H1 (cell line): Measurements from ENCODE around the gene MGAT2. TPM values are rescaled to one million over a fixed set of nuclear protein-coding genes. Genes with fewer than 3 reads are reported as not detected.

Experiments
- CTCF ChIA-PET: fragments of 300-600 bp; sonication (Branson Sonifier 250); formaldehyde crosslinking; loops from one replicate; lab custom pipeline; 2021; ENCODE audit not compliant: partially characterized antibody; lab: Charles Lee
- POLR2A ChIA-PET: fragments of 300-600 bp; sonication (Branson Sonifier 250); formaldehyde crosslinking; loops from one replicate; lab custom pipeline; 2021; ENCODE audit warnings: inconsistent platforms; ENCODE audit not compliant: partially characterized antibody; lab: Charles Lee
- DNase-seq, 2 experiments: peaks; one replicate each; pipeline versions ENCODE4 v3.0.0 to v3.0.0-alpha.2; 2010 to 2022; ENCODE audit warnings: low spot score in 2 of 2, low read depth in 1 of 2, mixed read lengths in 1 of 2
- FAIRE-seq: peaks from 2 replicates; lab custom pipeline; 2011; peaks lifted over from hg19 to GRCh38; lab: Jason Lieb, UNC
- H2AFZ ChIP-seq: 2 replicates; pipeline ENCODE4 v1.8.1; 2012; ENCODE audit warnings: low read length, inconsistent platforms
- H2AK5ac ChIP-seq: 2 replicates; pipeline ENCODE4 v1.6.1; 2013; ENCODE audit warnings: low read depth, low read length
- H2BK120ac ChIP-seq: replicated peaks from 2 replicates; pipeline ENCODE3; 2013; ENCODE audit warnings: low read depth, low read length, inconsistent platforms
- H2BK12ac ChIP-seq: 2 replicates; pipeline ENCODE4 v1.6.1; 2013; ENCODE audit warnings: low read depth, low read length
- H2BK15ac ChIP-seq: 2 replicates; pipeline ENCODE4 v1.6.1; 2013; ENCODE audit warnings: low read length
- H2BK20ac ChIP-seq: 2 replicates; pipeline ENCODE4 v1.6.1; 2013; ENCODE audit warnings: low read length
- H2BK5ac ChIP-seq: 2 replicates; pipeline ENCODE4 v1.6.1; 2013; ENCODE audit warnings: low read depth, low read length
- H3K14ac ChIP-seq: 2 replicates; pipeline ENCODE4 v1.6.1; 2013; ENCODE audit warnings: inconsistent platforms; ENCODE audit not compliant: insufficient read length
- H3K18ac ChIP-seq: 2 replicates; pipeline ENCODE4 v1.6.1; 2013; ENCODE audit warnings: low read length; ENCODE audit errors: extremely low read depth
- H3K23ac ChIP-seq: 2 replicates; pipeline ENCODE4 v1.6.1; 2013; ENCODE audit warnings: inconsistent platforms; ENCODE audit not compliant: insufficient read length
- H3K23me2 ChIP-seq: 2 replicates; pipeline ENCODE4 v1.6.1; 2013; ENCODE audit warnings: low read depth, low read length
- H3K27ac ChIP-seq: 2 replicates; pipeline ENCODE4 v1.6.1; 2011; ENCODE audit warnings: low read depth, low read length, inconsistent platforms
- H3K27me3 ChIP-seq, 4 experiments: replicated peaks in 1 of 4; 1 replicate in 1 of 4; 2 replicates in 3 of 4; pipeline versions ENCODE4 v1.6.1 to v1.8.1; 2011 to 2013; ENCODE audit warnings: low read length in 3 of 4, mild to moderate bottlenecking in 3 of 4, inconsistent platforms in 2 of 4, mixed read lengths in 2 of 4, moderate library complexity in 1 of 4; ENCODE audit not compliant: control insufficient read depth in 3 of 4, insufficient read depth in 3 of 4; ENCODE audit errors: extremely low read depth in 1 of 4
- H3K36me3 ChIP-seq, 4 experiments: 2 replicates each; pipeline versions ENCODE4 v1.6.1 to v1.8.1; 2011 to 2013; ENCODE audit warnings: mild to moderate bottlenecking in 4 of 4, low read length in 3 of 4, moderate library complexity in 2 of 4, control low read depth in 1 of 4, inconsistent platforms in 1 of 4; ENCODE audit not compliant: insufficient read depth in 4 of 4, control insufficient read depth in 2 of 4
- H3K4ac ChIP-seq: replicated peaks from 2 replicates; pipeline ENCODE3; 2013; ENCODE audit warnings: low read length, low read depth, mixed read lengths, inconsistent platforms; ENCODE audit not compliant: insufficient read length
- H3K4me1 ChIP-seq, 4 experiments: replicated peaks in 1 of 4; 1 replicate in 1 of 4; 2 replicates in 3 of 4; pipeline versions ENCODE4 v1.6.1 to v1.8.1; 2011 to 2013; ENCODE audit warnings: low read length in 3 of 4, inconsistent platforms in 2 of 4, mixed read lengths in 1 of 4; ENCODE audit not compliant: insufficient read depth in 4 of 4, control insufficient read depth in 3 of 4
- H3K4me2 ChIP-seq, 2 experiments: 2 replicates each; pipeline versions ENCODE4 v1.6.1 to v1.8.1; 2011 to 2013; ENCODE audit warnings: low read depth in 2 of 2, low read length in 2 of 2, control low read depth in 1 of 2, inconsistent platforms in 1 of 2, mild to moderate bottlenecking in 1 of 2; ENCODE audit not compliant: insufficient read depth in 1 of 2
- H3K4me3 ChIP-seq, 4 experiments: fragments of 200-600, 300-600 bp in 1 of 4; sonication (generic), shearing (Covaris generic), sonication (Bioruptor Twin) in 1 of 4; 2 replicates each; pipeline versions ENCODE4 v1.5.1 to v1.8.1; 2011 to 2016; ENCODE audit warnings: low read length in 4 of 4, low read depth in 3 of 4, control low read depth in 2 of 4, inconsistent platforms in 2 of 4, mild to moderate bottlenecking in 2 of 4, mixed read lengths in 1 of 4, moderate library complexity in 1 of 4; ENCODE audit not compliant: insufficient read depth in 2 of 4; ENCODE audit errors: extremely low read depth in 1 of 4
- H3K56ac ChIP-seq: replicated peaks from 2 replicates; pipeline ENCODE3; 2013; ENCODE audit warnings: low read depth, mild to moderate bottlenecking, mixed read lengths, low read length, inconsistent platforms; ENCODE audit not compliant: insufficient read length
- H3K79me1 ChIP-seq: 2 replicates; pipeline ENCODE4 v1.6.1; 2013; ENCODE audit warnings: low read depth, low read length, control low read depth
- H3K79me2 ChIP-seq, 2 experiments: 2 replicates each; pipeline versions ENCODE4 v1.6.1 to v1.8.1; 2012 to 2013; ENCODE audit warnings: low read length in 2 of 2, mild to moderate bottlenecking in 2 of 2, inconsistent platforms in 1 of 2; ENCODE audit not compliant: insufficient read depth in 2 of 2, control insufficient read depth in 1 of 2
- H3K9ac ChIP-seq, 4 experiments: replicated peaks in 1 of 4; 1 replicate in 1 of 4; 2 replicates in 3 of 4; pipeline versions ENCODE4 v1.6.1 to v1.8.1; 2011 to 2013; ENCODE audit warnings: low read depth in 3 of 4, low read length in 3 of 4, control low read depth in 2 of 4, mild to moderate bottlenecking in 2 of 4, moderate library complexity in 2 of 4, inconsistent platforms in 1 of 4; ENCODE audit errors: extremely low read depth in 1 of 4
- H3K9me3 ChIP-seq, 2 experiments: 2 replicates each; pipeline versions ENCODE4 v1.6.1 to v1.8.1; 2012 to 2013; ENCODE audit warnings: mild to moderate bottlenecking in 2 of 2, moderate library complexity in 2 of 2, control low read depth in 1 of 2, inconsistent platforms in 1 of 2, low read depth in 1 of 2, low read length in 1 of 2, mixed read lengths in 1 of 2; ENCODE audit not compliant: insufficient read depth in 2 of 2
- H4K20me1 ChIP-seq, 2 experiments: replicated peaks in 1 of 2; 2 replicates each; pipeline versions ENCODE3 to v1.8.1; 2011 to 2013; ENCODE audit warnings: inconsistent platforms in 2 of 2, low read length in 2 of 2, mild to moderate bottlenecking in 1 of 2; ENCODE audit not compliant: insufficient read depth in 2 of 2, control insufficient read depth in 1 of 2
- H4K5ac ChIP-seq: 2 replicates; pipeline ENCODE4 v1.6.1; 2013; ENCODE audit warnings: low read length, low read depth, mixed read lengths, inconsistent platforms; ENCODE audit not compliant: insufficient read length
- H4K8ac ChIP-seq: 2 replicates; pipeline ENCODE4 v1.8.0; 2013; ENCODE audit warnings: mild to moderate bottlenecking, moderate library complexity, low read length, inconsistent platforms; ENCODE audit not compliant: insufficient read depth; ENCODE audit errors: extremely low read depth
- H4K91ac ChIP-seq: replicated peaks from 2 replicates; pipeline ENCODE3; 2013; ENCODE audit warnings: low read length, mixed read lengths, inconsistent platforms; ENCODE audit not compliant: insufficient read length
- CEBPB ChIP-seq: IDR thresholded peaks from 2 replicates; pipeline ENCODE4 v1.6.1; 2012; ENCODE audit warnings: low read depth, low read length
- RXRA ChIP-seq: IDR thresholded peaks from 2 replicates; pipeline ENCODE4 v1.6.1; 2011; ENCODE audit warnings: low read depth, mild to moderate bottlenecking, low read length, moderate library complexity; ENCODE audit not compliant: insufficient read depth
- TCF12 ChIP-seq: IDR thresholded peaks from 2 replicates; pipeline ENCODE4 v1.6.1; 2011; ENCODE audit warnings: low read depth, mild to moderate bottlenecking, low read length
- WGBS, 2 experiments: shearing (Covaris generic) in 1 of 2; methylation state at CpG; one replicate each; pipeline versions ENCODE4 v1.1.6 to v1.1.7; 2013 to 2015; ENCODE audit warnings: low lambda C conversion rate in 2 of 2, mixed read lengths in 2 of 2, inconsistent platforms in 1 of 2, low coverage in 1 of 2, missing lambda C conversion rate in 1 of 2; ENCODE audit not compliant: insufficient replicate concordance in 2 of 2, insufficient coverage in 1 of 2, insufficient read length in 1 of 2; ENCODE audit errors: extremely low coverage in 1 of 2, missing lambda C conversion rate in 1 of 2; 5-methylcytosine and 5-hydroxymethylcytosine counted together
- polyA plus RNA-seq, 7 experiments: library from polyadenylated mRNA; depleted of rRNA in 3 of 7; stranded (reverse) in 5 of 7; unstranded in 2 of 7; fragments of >200 nt in 5 of 7; fragments of 200-250 nt in 2 of 7; gene quantifications; 1 replicate in 5 of 7; 2 replicates in 1 of 7; 4 replicates in 1 of 7; pipeline versions ENCODE4 v1.2.1 to v1.2.3, GENCODE V29; 2011 to 2013; ENCODE audit warnings: missing spikeins in 2 of 7, mixed read lengths in 2 of 7
- total RNA-seq: library from RNA; stranded (reverse); fragmentation: NEBNext Ultra II Directional; extraction: Animal tissue kit (Norgen Biotek cat#: 25700); gene quantifications from 2 replicates; pipeline ENCODE4 v1.2.1, GENCODE V29; 2021

Gene MGAT2
- total and polyA plus RNA-seq, 2 of the 8 experiments (the other 6 are each of a cell fraction or from before 2014, with no cell fraction given) = 10.6 to 23.7 TPM

DNA sequence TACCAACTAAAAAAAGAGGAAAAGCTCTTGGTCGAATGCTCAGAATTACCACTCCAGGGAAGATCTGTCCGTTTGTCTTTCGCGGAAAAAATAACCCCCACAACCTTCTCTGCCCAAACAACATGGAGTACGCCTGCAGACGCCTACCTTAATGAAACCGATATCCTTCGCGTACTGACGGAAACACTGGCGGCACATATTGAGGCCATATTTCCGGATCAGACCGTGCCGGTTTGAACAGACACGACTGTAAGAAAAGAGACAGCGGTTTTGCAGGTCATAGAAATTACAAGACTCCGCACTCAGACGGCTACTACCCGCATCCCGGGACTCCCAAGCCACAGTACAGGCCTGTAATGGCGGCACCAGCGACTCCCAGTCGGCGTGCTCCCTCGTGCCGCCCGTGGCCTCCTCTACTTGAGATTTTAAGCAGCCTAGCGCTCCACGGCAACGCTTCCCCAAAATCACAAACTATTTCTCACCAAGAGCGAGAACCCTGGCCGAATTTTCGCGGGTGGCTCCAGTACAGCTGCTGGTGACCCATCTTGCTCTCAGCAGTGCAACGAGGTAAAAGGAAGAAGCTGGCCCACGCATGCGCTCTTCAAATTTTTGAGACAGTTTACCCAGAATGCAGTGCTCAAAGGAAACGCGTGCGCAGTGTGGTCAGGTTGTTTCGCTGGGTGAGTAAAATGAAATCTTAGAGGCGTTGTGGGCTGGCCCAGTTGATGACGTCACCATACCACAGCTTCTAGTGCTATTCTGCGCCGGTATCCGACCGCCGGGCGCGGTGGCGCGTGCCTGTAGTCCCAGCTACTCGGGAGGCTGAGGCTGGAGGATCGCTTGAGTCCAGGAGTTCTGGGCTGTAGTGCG, 34.6 kb upstream of the MGAT2 start, which contains the start of gene RPS29:
TSS of gene RPS29 (minus strand) at position 578 of the 870 bp plus-strand sequence. CDS start at position 544, 34 bp downstream.
- peak within 1 kb of the TSS; percentile 95 for H3K18ac ChIP-seq
- H3K9me3 ChIP-seq = no peaks in the 10 kb centered on the region
- FAIRE-seq (peak; percentile 57), DNase-seq (peak; percentile 98 to 100)
- peak within 1 kb of the TSS; percentile 96 for H3K27ac ChIP-seq
- no peaks in the 10 kb centered on the region for H3K79me1 ChIP-seq
- ChIA-PET CTCF (interaction anchor here (0.6 to 2.8 kb wide), 12 partner anchors 10 to 619 kb away, joined by 3 to 18 read pairs (median 4); partner anchors contain the start of genes DNAAF2 and LRR1), POLR2A (interaction anchor here (0.6 to 11.0 kb wide), 31 partner anchors 9 to 1015 kb away, joined by 3 to 169 read pairs (median 4); partner anchors contain the start of genes DNAAF2, KLHDC1, LRR1 and MGAT2)
- peaks cover 0 to 37% (median 18%) of the 10 kb centered on the region in 4 experiments; a peak in 6 of 8 replicates for H3K36me3 ChIP-seq
- H3K9ac ChIP-seq = peak within 1 kb of the TSS; percentile 96 to 99 (median 98)
- H3K4ac ChIP-seq = no peak within 1 kb of the TSS
- H3K79me2 ChIP-seq = peaks cover 23 to 52% of the 10 kb centered on the region in 2 experiments
- no peak within 1 kb of the TSS for H2BK20ac ChIP-seq
- H3K27me3 ChIP-seq = no peaks in the 10 kb centered on the region
- H2AFZ ChIP-seq = no peak within 1 kb of the TSS
- no peak within 1 kb of the TSS for H3K23ac ChIP-seq
- H4K20me1 ChIP-seq = peaks cover 11 to 23% of the 10 kb centered on the region in 2 experiments
- H2BK12ac ChIP-seq = no peak within 1 kb of the TSS; the same call in 1 of the 2 replicates
- peak within 1 kb of the TSS; percentile 82 for H3K56ac ChIP-seq
- H2AK5ac ChIP-seq = no peak within 1 kb of the TSS
- H3K23me2 ChIP-seq = peaks cover 2% of the 10 kb centered on the region
- H2BK5ac ChIP-seq = peak within 1 kb of the TSS; percentile 95
- peak within 1 kb of the TSS; percentile 98 to 100 (median 98) for H3K4me3 ChIP-seq
- H3K14ac ChIP-seq = no peak within 1 kb of the TSS
- H2BK120ac ChIP-seq = no peak within 1 kb of the TSS
- peaks cover 0 to 9% (median 5%) of the 10 kb centered on the region in 4 experiments; a peak in 6 of 7 replicates for H3K4me1 ChIP-seq
- H3K4me2 ChIP-seq = peak within 1 kb of the TSS; percentile 68 to 78
- WGBS, 2 experiments = 3% methylated on average over 54 of the region's 55 CpGs; no CpG with 5 or more reads in 1 of the 2 experiments
- H4K5ac ChIP-seq = peak within 1 kb of the TSS; percentile 93
- peak within 1 kb of the TSS; percentile 94 for H4K8ac ChIP-seq
- peak within 1 kb of the TSS; percentile 68 for H4K91ac ChIP-seq
- no peak within 1 kb of the TSS for H2BK15ac ChIP-seq
- no peak for TF ChIP-seq CEBPB
- TF ChIP-seq TCF12 = no peak
- TF ChIP-seq RXRA = no peak
